Tongue (tissue), 2 donors: ENCODE data around the gene CDYL. TPM values are rescaled to one million over a fixed set of nuclear protein-coding genes. Genes with fewer than 3 reads are reported as not detected.
A peak's percentile ranks its signal among the peaks of the same experiment; 100 is the strongest.

Experiments used
- DNase-seq: peaks from one replicate; pipeline ENCODE4 v3.0.0-alpha.2; 2015
- total RNA-seq: library from RNA; depleted of rRNA; stranded (reverse); fragments of >200 nt; gene quantifications from one replicate; pipeline ENCODE4 v1.2.3, GENCODE V29; 2014

The CDYL gene, protein sequence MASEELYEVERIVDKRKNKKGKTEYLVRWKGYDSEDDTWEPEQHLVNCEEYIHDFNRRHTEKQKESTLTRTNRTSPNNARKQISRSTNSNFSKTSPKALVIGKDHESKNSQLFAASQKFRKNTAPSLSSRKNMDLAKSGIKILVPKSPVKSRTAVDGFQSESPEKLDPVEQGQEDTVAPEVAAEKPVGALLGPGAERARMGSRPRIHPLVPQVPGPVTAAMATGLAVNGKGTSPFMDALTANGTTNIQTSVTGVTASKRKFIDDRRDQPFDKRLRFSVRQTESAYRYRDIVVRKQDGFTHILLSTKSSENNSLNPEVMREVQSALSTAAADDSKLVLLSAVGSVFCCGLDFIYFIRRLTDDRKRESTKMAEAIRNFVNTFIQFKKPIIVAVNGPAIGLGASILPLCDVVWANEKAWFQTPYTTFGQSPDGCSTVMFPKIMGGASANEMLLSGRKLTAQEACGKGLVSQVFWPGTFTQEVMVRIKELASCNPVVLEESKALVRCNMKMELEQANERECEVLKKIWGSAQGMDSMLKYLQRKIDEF
- total RNA-seq, result 32.6 TPM

- DNase-seq, result peak; percentile 96
These were observed at the start of gene CDYL for GRCh38 chr6:4776131-4776492. TSS of gene CDYL (plus strand) at chr6:4776404. CDS start at chr6:4776784, 380 bp downstream.

DNA sequence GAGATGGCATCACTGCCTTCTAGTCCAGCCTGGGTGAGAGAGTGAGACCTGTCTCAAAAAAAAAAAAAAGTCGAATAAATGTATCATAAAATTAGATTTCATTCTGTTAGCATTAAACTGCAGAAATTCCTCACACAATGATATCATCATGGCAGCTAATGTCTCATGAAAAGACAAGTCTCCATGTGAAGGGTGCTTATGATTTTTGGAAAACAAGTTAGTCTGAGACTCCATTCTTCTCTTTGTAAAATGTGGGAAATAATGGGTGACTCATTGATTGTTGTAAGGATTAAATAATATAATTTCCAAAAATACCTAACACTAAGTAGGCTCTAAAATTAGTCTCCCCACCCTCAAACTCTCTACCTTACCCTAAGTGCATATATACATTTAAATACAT is 49.6 kb upstream of the CDYL start:
- DNase-seq, result no peak

DNA sequence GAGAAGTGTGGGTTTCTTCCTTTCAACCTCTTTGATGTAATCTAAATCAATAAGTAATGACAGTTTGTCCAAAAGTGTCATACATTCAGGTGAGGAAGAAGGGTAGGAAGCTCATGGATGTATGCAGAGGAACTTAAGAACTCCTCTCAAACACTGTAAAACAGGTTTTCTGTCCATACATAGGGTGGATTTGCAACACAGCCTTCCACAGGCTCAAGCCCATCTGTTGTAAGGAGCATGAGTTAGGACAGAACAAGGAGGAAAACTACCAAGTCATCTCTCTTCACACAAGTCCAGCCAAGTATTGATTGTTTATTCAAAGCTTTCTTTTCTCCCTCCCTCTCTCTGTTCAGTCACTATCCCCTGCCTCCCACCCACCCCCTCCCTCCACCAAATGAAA is 49.0 kb upstream of the CDYL start:
- DNase-seq, result no peak

GRCh38 chr6:4727671-4728435 is 48.4 kb upstream of the CDYL start:
- peak; percentile 42 for DNase-seq

- DNase-seq, result no peak
These were observed 47.8 kb upstream of the CDYL start for GRCh38 chr6:4728436-4728769.

GRCh38 chr6:4728926-4729325 is 47.3 kb upstream of the CDYL start:
- no peak for DNase-seq

- DNase-seq, result no peak
These were observed 44.2 kb upstream of the CDYL start for GRCh38 chr6:4731996-4732395.

DNA sequence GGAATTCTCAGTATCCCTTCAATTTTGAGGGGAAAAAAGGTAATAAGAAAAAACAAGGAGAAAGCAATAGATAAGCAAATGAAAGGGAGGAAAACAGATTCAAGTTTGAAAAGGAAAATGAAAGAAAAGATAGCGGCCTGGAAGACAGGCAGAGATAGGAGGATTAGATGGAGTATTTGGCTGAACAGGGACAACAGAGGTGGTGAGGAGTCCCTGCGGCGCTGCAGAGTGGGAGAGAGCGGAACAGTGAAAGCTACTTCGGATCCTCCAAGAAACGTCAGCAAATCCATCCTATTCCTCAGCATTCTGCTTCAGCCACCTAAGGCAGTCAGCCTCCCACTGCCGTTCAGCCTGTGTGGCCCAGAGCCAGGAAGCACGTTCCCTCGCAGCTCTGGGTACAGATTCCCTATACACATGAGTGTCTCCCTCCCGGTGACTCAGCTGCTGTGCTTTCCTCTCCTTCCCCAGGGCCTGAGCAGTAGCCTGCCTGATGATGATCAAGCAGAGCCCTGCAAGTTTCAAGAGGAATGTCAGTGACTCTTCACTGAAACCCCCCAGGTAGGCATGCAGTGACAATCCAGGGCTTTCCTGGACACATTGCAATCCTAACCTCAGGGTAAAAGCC is 43.4 kb upstream of the CDYL start:
- peak; percentile 61 for DNase-seq

DNA sequence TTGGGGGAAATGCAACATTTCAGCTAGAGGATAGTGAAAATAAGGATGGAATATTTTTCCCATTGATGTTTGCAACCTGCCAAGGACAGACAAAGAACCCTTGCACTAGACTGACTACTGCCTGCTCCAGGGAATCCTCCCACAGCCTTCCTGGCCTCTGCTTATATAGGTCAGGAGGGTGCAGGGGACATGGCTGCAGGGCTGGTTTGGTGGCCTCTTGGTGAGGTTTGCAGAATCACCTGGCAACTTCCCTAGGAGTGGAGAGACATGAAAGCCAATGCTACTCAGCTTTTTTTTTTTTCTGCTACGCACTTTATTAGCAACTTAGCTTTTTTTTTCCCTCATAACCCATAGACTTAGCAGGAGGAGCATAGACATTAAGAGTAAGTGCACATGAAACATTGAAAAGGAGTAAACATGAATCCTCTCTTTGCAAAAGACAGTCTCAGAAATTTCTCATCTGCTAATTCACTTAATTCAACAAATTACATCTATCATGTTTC is 39.8 kb upstream of the CDYL start:
- no peak for DNase-seq

DNA sequence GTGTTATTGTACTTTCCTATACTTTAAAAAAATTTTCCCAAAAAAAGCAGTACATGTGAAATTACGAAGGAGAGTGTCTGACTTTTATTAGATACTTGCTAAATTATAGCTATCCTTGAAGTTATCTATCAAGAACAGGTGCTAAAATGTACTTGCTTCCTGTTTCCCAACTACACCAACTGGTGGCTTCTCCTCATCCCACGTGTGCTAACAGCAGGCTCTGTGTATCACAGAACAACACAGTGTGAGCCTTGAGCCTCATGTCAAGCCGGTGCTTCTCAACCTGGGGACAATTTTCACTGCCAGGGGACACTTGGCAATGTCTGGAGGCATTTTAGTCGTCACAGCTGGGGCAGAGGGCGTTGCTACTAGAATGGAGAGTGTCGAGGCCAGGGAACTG is 36.2 kb upstream of the CDYL start:
- no peak for DNase-seq

GRCh38 chr6:4743062-4743461 is 33.1 kb upstream of the CDYL start:
- no peak for DNase-seq

DNA sequence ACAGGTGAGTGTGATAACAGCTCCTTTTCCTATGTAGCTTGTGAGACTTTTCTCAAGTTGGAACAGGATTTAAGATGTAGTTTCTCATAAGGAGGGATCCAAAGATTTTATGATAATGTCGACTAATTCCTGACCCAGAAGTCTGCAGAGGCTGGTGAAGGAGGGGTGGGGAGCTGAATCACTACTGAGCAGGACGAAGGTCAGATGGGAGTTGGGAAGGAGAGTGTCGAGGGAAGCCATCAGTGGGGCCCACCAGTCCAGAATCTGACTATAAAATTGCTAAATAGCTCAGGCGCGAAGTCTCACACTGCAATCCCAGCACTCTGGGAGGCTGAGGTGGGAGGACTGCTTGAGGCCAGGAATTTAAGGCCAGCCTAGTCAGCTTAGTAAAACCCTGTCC is 32.3 kb upstream of the CDYL start:
- no peak for DNase-seq

GRCh38 chr6:4747588-4747987 is 28.6 kb upstream of the CDYL start:
- no peak for DNase-seq

- peak; percentile 56 for DNase-seq
These were observed 24.3 kb upstream of the CDYL start for GRCh38 chr6:4751823-4752464.

- DNase-seq, result no peak
These were observed 20.0 kb upstream of the CDYL start for GRCh38 chr6:4756247-4756646.

- no peak for DNase-seq
These were observed 16.2 kb upstream of the CDYL start for GRCh38 chr6:4759997-4760396.

DNA sequence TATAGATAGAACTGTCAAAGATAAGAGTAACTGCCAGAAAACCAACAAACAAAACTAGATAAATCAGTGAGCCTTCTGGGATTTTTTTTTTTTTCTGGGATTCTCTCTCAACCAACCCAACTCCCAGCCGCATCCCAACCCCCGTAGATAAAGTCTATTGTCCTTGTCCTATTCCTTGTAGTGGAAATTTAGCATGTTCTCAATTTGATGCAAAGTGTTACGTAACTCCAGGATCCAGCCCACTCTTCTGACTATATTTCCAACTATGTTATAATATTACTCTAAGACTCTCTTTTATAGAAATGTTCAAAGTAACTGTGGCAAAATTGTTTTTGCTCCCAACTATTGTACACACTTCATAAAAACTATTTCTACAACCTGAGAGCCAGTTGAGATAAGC is 15.4 kb upstream of the CDYL start:
- DNase-seq, result no peak

DNA sequence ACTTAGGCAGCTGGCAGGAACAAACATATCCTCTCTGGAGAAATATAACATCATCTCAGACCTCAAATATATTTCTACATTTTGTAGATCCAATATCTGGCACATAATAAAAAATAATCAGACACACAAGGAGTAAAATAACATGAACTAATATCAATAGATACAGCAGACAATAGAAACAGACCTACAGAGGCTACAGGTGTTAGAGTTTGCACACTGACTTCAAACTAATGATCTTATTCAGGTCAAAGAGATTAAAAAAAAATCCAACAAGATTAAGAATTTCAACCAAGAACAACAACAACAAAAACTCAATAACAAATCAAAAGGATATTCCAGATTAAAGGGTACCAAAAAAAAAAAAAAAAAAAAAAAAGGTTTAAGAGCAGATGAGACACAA is 13.9 kb upstream of the CDYL start:
- DNase-seq, result no peak

DNA sequence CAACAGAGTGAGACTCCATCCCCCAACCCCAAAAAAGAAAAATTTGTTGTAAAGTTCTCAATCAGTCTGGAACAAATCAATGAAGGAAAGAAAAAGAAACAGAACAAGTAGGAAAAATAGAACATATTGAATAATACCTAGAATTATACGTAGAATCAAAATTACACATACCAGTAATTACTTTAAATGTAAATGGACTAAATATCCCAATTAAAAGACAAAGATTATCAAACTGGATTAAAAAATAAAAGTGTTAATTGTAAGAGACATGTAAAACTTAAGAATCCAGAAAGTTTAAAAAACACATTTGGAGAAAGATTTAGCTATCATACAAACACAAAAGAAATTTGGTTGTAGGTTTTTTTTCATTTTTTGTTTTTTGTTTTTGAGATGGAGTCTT is 12.3 kb upstream of the CDYL start:
- DNase-seq, result no peak

- no peak for DNase-seq
These were observed 7.4 kb upstream of the CDYL start for GRCh38 chr6:4768815-4769214.

GRCh38 chr6:4772750-4773149 is 3.5 kb upstream of the CDYL start:
- no peak for DNase-seq

- no peak for DNase-seq
These were observed 3.0 kb upstream of the CDYL start for GRCh38 chr6:4773181-4773580.

- no peak for DNase-seq
These were observed 1.9 kb upstream of the CDYL start for GRCh38 chr6:4774296-4774695.
